HG02870 (cell line): ENCODE data around the gene KCNT1.

Source experiments
- ATAC-seq: cut with Tn5 transposase; IDR thresholded peaks from one replicate; pipeline ENCODE4 v1.9.1; 2021; ENCODE audit warnings: mild to moderate bottlenecking, moderate library complexity; ENCODE audit not compliant: unreplicated experiment

Gene KCNT1

GRCh38 chr9:135777623-135778177 is 75.7 kb downstream of the KCNT1 start:
- ATAC-seq, result no peak

GRCh38 chr9:135778421-135778820 is 76.4 kb downstream of the KCNT1 start:
- ATAC-seq, result no peak

- ATAC-seq, result no peak
These were observed 77.6 kb downstream of the KCNT1 start for GRCh38 chr9:135779571-135779970.

- ATAC-seq, result no peak
These were observed 78.1 kb downstream of the KCNT1 start for GRCh38 chr9:135780086-135780485.

GRCh38 chr9:135780626-135781025 is 78.6 kb downstream of the KCNT1 start:
- no peak for ATAC-seq

GRCh38 chr9:135782946-135783345 is 81.0 kb downstream of the KCNT1 start:
- no peak for ATAC-seq

GRCh38 chr9:135783540-135784245 is 81.7 kb downstream of the KCNT1 start:
- ATAC-seq, result no peak

GRCh38 chr9:135785013-135785575 is 83.1 kb downstream of the KCNT1 start:
- no peak for ATAC-seq

- no peak for ATAC-seq
These were observed 84.2 kb downstream of the KCNT1 start for GRCh38 chr9:135786146-135786690.

- no peak for ATAC-seq
These were observed 85.3 kb downstream of the KCNT1 start for GRCh38 chr9:135787317-135787716.

GRCh38 chr9:135787776-135788575 is 86.0 kb downstream of the KCNT1 start:
- no peak for ATAC-seq

- ATAC-seq, result no peak
These were observed 86.8 kb downstream of the KCNT1 start for GRCh38 chr9:135788576-135789300.

GRCh38 chr9:135789838-135790291 is 87.9 kb downstream of the KCNT1 start:
- no peak for ATAC-seq

- no peak for ATAC-seq
These were observed 88.4 kb downstream of the KCNT1 start for GRCh38 chr9:135790356-135790755.

GRCh38 chr9:135790850-135791249 is 88.9 kb downstream of the KCNT1 start:
- no peak for ATAC-seq

- ATAC-seq, result no peak
These were observed 89.7 kb downstream of the KCNT1 start for GRCh38 chr9:135791431-135792267.

- no peak for ATAC-seq
These were observed 90.5 kb downstream of the KCNT1 start for GRCh38 chr9:135792268-135793128.

- ATAC-seq, result no peak
These were observed 91.5 kb downstream of the KCNT1 start for GRCh38 chr9:135793221-135794056.
